AG04450 (cell line): ENCODE data around the gene XKR7. TPM values are rescaled to one million over a fixed set of nuclear protein-coding genes. Genes with fewer than 3 reads are reported as not detected.

Experiments used
- CTCF ChIA-PET: fragments of 300-600, 350-600 bp; formaldehyde crosslinking; extraction: SDS; loops from one replicate; lab custom pipeline; 2022; ENCODE audit warnings: antibody characterized with exemption, inconsistent platforms; lab: Charles Lee
- POLR2A ChIA-PET: fragments of 350-600 bp; formaldehyde crosslinking; extraction: SDS; loops from one replicate; lab custom pipeline; 2021; ENCODE audit warnings: antibody characterized with exemption, inconsistent platforms; lab: Yijun Ruan, JAX
- DNase-seq: peaks from one replicate; pipeline ENCODE4 v3.0.0-alpha.2; 2011; ENCODE audit warnings: low read depth, low spot score
- H3K27ac ChIP-seq: one replicate; pipeline ENCODE4 v1.5.1; 2012; ENCODE audit warnings: low read depth, low read length, control low read depth
- H3K27me3 ChIP-seq: one replicate; pipeline ENCODE4 v1.6.0; 2012; ENCODE audit warnings: low read length; ENCODE audit not compliant: control insufficient read depth, insufficient read depth
- H3K4me3 ChIP-seq: 2 replicates; pipeline ENCODE4 v1.5.1; 2011; ENCODE audit warnings: mild to moderate bottlenecking, low read depth, low read length, control low read depth
- H3K9me3 ChIP-seq: 2 replicates; pipeline ENCODE4 v1.5.1; 2012; ENCODE audit warnings: low read length; ENCODE audit not compliant: control insufficient read depth, insufficient read depth
- CTCF ChIP-seq: IDR thresholded peaks from 2 replicates; pipeline ENCODE4 v1.5.1; 2011; ENCODE audit warnings: low read depth, low read length, control low read depth, inconsistent platforms
- polyA plus RNA-seq: library from polyadenylated mRNA; depleted of rRNA; stranded (reverse); fragments of >200 nt; gene quantifications from 2 replicates; pipeline ENCODE4 v1.2.3, GENCODE V29; 2011

XKR7 gene
- polyA plus RNA-seq, 1 experiment = not detected

- no peak for TF ChIP-seq CTCF
- no peak overlapping the region for H3K4me3 ChIP-seq
- ChIA-PET CTCF (interaction anchor here (5.0 kb wide), 1 partner anchor 9 kb away, joined by 33 read pairs; the partner anchor contains the start of gene PDRG1), POLR2A (no interaction called here)
- no peaks in the 10 kb centered on the region for H3K27me3 ChIP-seq
- H3K27ac ChIP-seq = no peak overlapping the region
- DNase-seq = no peak
- H3K9me3 ChIP-seq = peaks cover 1% of the 10 kb centered on the region; the same call in 1 of the 2 replicates
Observed at GRCh38 chr20:31943052-31943471, 24.9 kb upstream of the XKR7 start.

GRCh38 chr20:31945319-31945718 is 22.6 kb upstream of the XKR7 start:
- ChIA-PET CTCF (no interaction called here), POLR2A (no interaction called here)
- Histone ChIP-seq H3K9me3 (peaks cover 3% of the 10 kb centered on the region; the same call in 1 of the 2 replicates), H3K27me3 (no peaks in the 10 kb centered on the region), H3K4me3 (no peak overlapping the region), H3K27ac (no peak overlapping the region)
- TF ChIP-seq CTCF = no peak
- DNase-seq = no peak

GRCh38 chr20:31945785-31946184 is 22.2 kb upstream of the XKR7 start:
- CTCF ChIA-PET = no interaction called here

GRCh38 chr20:31948008-31948407 is 19.9 kb upstream of the XKR7 start:
- DNase-seq = no peak
- no peak for TF ChIP-seq CTCF
- Histone ChIP-seq H3K27ac (no peak overlapping the region), H3K27me3 (no peaks in the 10 kb centered on the region), H3K9me3 (peaks cover 3% of the 10 kb centered on the region; the same call in 1 of the 2 replicates), H3K4me3 (no peak overlapping the region)
- ChIA-PET CTCF (interaction anchor here (1.3 to 2.4 kb wide), 3 partner anchors 83 to 125 kb away, joined by 5 to 16 read pairs (median 5); no protein-coding TSS in a partner anchor), POLR2A (no interaction called here)

More at GRCh38 chr20:31945785-31946184, 22.2 kb upstream of the XKR7 start:
- POLR2A ChIA-PET = no interaction called here
- Histone ChIP-seq H3K27me3 (no peaks in the 10 kb centered on the region), H3K4me3 (no peak overlapping the region), H3K27ac (no peak overlapping the region), H3K9me3 (peaks cover 3% of the 10 kb centered on the region; the same call in 1 of the 2 replicates)
- TF ChIP-seq CTCF = no peak
- no peak for DNase-seq

GRCh38 chr20:31949877-31950646 is 17.9 kb upstream of the XKR7 start:
- ChIA-PET CTCF (interaction anchor here (1.2 to 4.8 kb wide), 8 partner anchors 8 to 289 kb away, joined by 3 to 79 read pairs (median 19); no protein-coding TSS in a partner anchor), POLR2A (interaction anchor here (0.6 kb wide), 1 partner anchor 123 kb away, joined by 3 read pairs; no protein-coding TSS in a partner anchor)
- TF ChIP-seq CTCF = no peak
- H3K4me3 ChIP-seq = no peak overlapping the region
- no peak for DNase-seq
- peaks cover 3% of the 10 kb centered on the region; the same call in 1 of the 2 replicates for H3K9me3 ChIP-seq
- peaks cover 6% of the 10 kb centered on the region for H3K27me3 ChIP-seq
- no peak overlapping the region for H3K27ac ChIP-seq
